GM13976 (cell line): Measurements from ENCODE around the gene BICC1.

ENCODE experiments used
- DNase-seq: peaks from one replicate; pipeline ENCODE4 v3.0.0; 2012; ENCODE audit warnings: low spot score
- in situ Hi-C: fragments of 300-500 bp; cut with MboI; formaldehyde crosslinking; loops from one replicate; pipeline ENCODE4 v1.12.0; 2022; ENCODE audit warnings: low sequenced_read_pairs, mixed read lengths, inconsistent platforms; ENCODE audit not compliant: unreplicated experiment
- TF ChIP-seq, protein P1 (sequence below): IDR thresholded peaks from 2 replicates; pipeline ENCODE4 v1.5.1; 2012; ENCODE audit warnings: borderline replicate concordance, mild to moderate bottlenecking; ENCODE audit not compliant: insufficient read depth; ENCODE audit errors: extremely low read depth, missing control alignments, control extremely low read depth

Gene BICC1

DNA sequence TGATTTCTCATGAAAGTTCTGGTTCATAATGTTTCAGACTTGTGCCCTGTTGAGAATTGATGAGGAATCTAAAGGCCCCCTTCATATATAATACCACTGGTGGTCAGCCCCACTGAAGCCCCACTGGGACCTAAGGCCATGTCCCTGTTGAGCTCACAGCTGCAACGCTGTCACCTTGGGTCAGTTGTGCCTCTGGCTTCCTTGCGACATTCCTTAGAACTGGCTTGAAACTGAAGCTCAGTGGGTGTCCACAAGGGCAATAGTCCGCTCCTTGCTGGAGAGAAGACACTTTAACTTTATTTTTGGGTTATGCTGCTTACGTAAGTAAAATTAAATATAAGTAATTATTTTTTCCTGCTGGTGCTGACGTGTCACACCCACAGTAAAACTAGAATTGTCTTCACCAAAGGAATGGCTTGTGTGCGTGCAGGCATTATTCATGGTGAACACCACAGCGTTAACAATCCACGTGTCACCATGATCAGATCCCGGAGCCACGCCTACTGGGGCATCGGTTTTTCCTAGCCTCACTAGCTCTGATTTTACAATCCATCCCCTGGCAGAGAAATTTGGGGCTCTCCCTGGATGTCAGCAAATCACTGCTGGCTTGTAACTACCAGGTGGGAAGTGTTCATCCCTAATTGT lies 66.5 kb downstream of the BICC1 start:
- no peak for DNase-seq
- in situ Hi-C loops: no loop called here
- TF ChIP-seq, protein P1, sequence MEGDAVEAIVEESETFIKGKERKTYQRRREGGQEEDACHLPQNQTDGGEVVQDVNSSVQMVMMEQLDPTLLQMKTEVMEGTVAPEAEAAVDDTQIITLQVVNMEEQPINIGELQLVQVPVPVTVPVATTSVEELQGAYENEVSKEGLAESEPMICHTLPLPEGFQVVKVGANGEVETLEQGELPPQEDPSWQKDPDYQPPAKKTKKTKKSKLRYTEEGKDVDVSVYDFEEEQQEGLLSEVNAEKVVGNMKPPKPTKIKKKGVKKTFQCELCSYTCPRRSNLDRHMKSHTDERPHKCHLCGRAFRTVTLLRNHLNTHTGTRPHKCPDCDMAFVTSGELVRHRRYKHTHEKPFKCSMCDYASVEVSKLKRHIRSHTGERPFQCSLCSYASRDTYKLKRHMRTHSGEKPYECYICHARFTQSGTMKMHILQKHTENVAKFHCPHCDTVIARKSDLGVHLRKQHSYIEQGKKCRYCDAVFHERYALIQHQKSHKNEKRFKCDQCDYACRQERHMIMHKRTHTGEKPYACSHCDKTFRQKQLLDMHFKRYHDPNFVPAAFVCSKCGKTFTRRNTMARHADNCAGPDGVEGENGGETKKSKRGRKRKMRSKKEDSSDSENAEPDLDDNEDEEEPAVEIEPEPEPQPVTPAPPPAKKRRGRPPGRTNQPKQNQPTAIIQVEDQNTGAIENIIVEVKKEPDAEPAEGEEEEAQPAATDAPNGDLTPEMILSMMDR: no peak

DNA sequence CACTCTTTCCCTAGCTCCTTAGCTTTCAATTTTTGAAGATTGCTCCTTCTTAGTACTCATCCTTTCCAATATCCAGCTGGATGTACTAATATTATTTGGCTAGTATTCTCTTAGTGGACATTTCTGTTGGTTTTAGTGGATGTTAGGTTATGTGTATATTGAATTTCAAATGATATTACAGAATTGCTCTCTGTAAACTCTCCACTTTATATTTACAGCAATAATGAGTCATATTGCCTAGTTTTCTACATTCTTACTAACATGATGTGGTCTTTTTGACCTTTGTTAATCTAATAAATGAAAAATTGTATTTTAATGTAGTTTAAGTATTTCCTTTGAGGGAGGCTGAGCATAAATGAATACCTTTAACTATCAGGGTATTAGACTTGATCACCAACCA lies 69.4 kb downstream of the BICC1 start:
- in situ Hi-C loops: no loop called here
- TF ChIP-seq, protein P1: no peak
- DNase-seq: no peak

DNA sequence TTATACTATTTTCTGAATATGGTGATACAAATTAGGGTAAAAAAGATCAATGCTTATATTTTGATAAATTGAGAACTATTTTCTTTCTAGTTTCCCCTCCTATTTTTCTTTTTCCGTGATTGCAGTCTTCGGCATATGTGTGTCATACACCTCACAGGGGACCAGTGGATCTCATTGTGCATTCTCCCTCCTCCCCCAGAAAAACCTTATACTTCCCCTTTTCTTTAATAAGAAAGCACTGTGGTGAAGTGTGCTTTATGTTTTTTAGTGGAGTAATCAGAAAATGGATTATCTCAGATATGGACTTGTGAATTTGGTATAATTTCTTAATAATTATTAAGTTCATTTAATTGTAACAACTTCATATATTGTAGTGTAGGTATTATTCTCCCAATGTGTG lies 72.8 kb downstream of the BICC1 start:
- TF ChIP-seq, protein P1: no peak
- in situ Hi-C loops: no loop called here
- no peak for DNase-seq

DNA sequence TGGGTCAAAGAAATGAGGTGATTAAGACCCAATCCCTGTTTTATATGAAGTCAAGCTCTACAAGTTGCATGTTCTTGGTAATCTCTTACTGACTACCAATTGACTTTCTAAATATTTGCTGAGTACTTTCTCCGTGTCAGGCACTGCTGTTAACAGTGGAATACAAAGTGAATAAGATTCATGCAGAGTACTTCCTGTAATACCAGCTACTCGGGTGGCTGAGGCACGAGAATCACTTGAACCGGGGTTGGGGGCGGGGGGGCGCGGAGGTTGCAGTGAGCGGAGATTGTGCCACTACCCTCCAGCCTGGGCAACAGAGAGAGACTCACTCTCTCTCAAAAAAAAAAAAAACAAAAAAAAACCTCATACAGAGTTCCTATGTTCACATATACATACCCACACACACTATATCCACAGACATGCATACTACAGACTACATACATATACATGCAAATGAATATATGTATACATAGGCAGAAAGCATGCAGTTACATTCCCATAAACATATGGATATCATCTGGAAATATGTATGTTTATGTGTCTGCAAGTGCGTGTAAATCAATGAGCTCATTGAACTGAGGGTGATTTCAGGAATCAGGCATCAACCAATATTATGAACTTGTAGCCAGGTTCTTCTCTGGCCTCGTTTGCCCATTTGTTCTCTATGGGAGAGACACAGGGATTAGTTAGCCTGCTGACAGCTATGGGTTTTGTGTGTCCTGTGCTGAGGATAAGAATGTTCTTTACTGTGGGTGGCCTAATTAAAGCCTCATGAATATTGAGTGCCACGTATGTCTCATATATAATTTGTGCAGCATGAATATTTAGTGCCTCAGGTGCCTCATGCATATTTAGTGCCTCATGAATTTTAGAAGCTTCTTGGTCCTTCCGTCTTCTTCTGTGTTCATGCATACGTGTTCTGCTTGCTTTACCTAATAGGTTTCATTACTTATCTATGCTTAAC lies 73.9 kb downstream of the BICC1 start:
- DNase-seq: no peak
- TF ChIP-seq, protein P1: no peak
- in situ Hi-C loops: no loop called here

DNA sequence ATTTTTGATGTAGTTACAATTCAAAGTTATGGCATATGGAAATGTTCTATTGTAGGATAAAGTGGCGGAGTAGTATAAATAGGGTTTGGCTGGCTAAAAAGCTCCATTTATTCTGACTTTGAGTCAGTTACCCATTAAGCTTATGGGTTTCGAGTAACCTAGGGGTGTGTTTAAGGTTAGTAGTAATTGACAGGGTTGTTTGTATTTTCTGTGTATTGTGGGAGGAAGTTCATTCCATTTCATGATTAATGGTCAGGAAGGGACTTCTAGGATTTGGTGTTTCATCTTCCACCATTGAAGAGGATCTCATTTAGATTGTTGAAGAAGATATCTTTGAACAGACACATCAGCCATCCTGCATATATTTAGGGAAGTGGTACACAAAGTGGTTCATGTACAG lies 75.0 kb downstream of the BICC1 start:
- no peak for DNase-seq
- TF ChIP-seq, protein P1: no peak
- in situ Hi-C loops: no loop called here

DNA sequence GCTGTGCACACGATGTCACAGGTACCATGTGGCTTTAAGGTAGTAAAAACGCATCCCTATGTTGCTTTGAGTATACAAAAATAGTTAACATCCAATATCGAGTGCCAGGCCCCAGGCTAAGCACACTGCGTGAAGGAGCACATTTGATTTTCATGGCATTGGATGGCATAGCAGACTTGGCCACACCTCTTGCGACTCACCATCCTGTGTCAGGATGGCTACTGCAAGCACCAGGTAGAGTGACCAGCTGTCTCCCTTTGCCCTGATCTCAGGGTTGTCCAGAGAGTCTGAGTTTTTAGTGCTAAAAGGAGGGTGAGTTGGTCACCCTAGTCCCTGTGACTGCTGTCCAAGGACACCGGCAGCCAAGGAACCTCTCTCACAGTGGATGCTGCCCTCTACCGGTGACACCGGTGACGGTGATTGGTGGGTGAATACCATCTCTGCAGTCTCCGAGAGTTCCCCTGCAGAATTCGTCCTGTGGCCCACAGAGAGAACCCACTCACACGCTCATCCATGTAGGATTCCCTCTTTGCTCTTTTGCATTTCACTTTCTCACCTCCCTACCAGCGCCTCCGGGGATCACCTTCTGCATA lies 76.1 kb downstream of the BICC1 start:
- DNase-seq: no peak
- TF ChIP-seq, protein P1: no peak
- in situ Hi-C loops: no loop called here
